Measurements from ENCODE around the gene ARHGAP18.

Gene ARHGAP18

DNA sequence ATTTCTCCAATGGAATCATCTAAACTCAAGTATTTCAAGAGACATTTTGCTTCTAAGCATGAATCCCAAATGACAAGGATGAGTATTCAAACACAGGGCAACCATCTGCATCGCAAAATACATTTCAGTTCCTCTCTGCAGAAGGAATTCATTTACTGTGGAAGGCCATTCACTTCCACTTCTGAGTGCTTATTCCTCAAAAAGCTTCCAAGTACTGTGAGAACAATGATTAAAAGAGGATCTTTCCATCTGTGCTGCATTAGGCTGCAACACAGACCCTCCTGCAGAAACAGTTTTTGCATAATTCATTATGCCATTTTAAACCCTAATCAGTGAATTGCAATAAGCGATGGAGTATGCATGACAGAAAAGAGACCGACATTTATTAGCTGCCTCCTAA is 52.5 kb downstream of the ARHGAP18 start:
- Histone ChIP-seq H3K36me3 (no peaks in the 10 kb centered on the region), H3K4me3 (ENCODE audit: low read depth, low read length) (no peak overlapping the region), H3K9me3 (ENCODE audit: severe bottlenecking) (no peaks in the 10 kb centered on the region), H3K27me3 (ENCODE audit: insufficient read depth, low read depth, severe bottlenecking) (no peaks in the 10 kb centered on the region), H3K27ac (no peak overlapping the region)
- TF ChIP-seq, protein P1, sequence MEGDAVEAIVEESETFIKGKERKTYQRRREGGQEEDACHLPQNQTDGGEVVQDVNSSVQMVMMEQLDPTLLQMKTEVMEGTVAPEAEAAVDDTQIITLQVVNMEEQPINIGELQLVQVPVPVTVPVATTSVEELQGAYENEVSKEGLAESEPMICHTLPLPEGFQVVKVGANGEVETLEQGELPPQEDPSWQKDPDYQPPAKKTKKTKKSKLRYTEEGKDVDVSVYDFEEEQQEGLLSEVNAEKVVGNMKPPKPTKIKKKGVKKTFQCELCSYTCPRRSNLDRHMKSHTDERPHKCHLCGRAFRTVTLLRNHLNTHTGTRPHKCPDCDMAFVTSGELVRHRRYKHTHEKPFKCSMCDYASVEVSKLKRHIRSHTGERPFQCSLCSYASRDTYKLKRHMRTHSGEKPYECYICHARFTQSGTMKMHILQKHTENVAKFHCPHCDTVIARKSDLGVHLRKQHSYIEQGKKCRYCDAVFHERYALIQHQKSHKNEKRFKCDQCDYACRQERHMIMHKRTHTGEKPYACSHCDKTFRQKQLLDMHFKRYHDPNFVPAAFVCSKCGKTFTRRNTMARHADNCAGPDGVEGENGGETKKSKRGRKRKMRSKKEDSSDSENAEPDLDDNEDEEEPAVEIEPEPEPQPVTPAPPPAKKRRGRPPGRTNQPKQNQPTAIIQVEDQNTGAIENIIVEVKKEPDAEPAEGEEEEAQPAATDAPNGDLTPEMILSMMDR (IDR thresholded peaks at IDR 0.05; ENCODE audit: low read depth, low read length) = no peak
- DNase-seq = no peak

DNA sequence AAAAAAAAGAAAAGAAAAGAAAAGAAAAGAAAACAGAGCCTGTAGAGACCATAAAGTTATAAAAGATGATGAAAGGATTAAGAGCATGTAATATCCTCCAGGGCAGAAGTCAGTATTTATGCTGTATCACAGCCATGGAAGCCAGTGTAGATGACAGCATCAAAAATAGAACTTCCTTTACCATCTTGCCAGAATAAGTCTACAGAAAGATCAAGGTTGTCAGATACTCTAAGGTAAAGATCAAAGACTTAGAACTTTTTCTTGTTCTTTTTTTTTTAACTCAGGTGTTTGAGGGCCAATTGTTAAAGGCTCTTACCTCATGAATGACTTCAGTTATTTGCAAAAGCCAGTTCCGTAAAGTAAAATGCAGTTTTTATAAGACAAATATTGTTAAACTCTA is 54.6 kb downstream of the ARHGAP18 start:
- Histone ChIP-seq H3K9me3 (ENCODE audit: severe bottlenecking) (no peaks in the 10 kb centered on the region), H3K36me3 (no peaks in the 10 kb centered on the region)

DNA sequence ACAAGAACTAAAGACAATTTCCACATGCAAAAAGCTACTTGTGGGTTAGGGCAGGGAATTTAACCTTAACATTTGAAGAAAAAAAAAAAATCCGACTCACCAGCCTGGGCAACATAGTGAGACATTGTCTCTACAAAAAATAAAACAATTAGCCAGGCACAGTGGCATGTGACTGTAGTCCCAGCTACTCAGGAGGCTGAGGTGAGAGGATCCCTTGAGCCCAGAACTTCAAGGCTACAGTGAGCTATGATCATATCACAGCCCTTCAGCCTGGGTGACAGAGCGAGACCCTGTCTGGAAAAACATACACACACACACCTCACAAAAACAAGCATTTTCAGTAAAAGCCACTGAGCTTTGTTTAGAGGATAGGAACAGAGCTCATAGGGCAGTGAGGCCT is 56.2 kb downstream of the ARHGAP18 start:
- no peaks in the 10 kb centered on the region for H3K9me3 ChIP-seq (ENCODE audit: severe bottlenecking)
- H3K4me3 ChIP-seq (ENCODE audit: low read depth, low read length) = no peak overlapping the region
- H3K27me3 ChIP-seq (ENCODE audit: insufficient read depth, low read depth, severe bottlenecking) = no peaks in the 10 kb centered on the region
- no peaks in the 10 kb centered on the region for H3K36me3 ChIP-seq
- H3K27ac ChIP-seq = no peak overlapping the region
- TF ChIP-seq, protein P1 (IDR thresholded peaks at IDR 0.05; ENCODE audit: low read depth, low read length) = no peak
- no peak for DNase-seq

More for the DNA sequence above, 54.6 kb downstream of the ARHGAP18 start:
- no peak for DNase-seq
- no peak overlapping the region for H3K27ac ChIP-seq
- H3K4me3 ChIP-seq (ENCODE audit: low read depth, low read length) = no peak overlapping the region
- no peaks in the 10 kb centered on the region for H3K27me3 ChIP-seq (ENCODE audit: insufficient read depth, low read depth, severe bottlenecking)
- TF ChIP-seq, protein P1 (IDR thresholded peaks at IDR 0.05; ENCODE audit: low read depth, low read length) = no peak

DNA sequence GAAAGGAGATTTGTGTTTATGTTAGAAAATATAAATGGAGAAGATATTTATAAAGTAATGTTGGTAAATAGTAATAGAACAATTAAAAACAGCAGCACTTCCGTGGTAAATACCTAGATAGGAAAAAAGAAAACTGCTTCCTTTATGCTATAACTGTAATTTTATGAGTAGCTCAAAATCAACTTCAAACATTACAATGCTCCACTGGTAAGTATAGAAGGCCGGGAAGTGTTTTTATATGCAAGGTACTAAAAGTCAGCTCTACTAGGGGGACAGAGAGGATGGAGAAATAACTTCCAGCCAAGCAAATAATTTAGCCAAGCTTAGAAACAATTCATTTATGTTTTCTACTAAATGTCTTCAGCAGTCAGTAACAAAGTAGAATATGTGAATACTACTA is 56.7 kb downstream of the ARHGAP18 start:
- no peaks in the 10 kb centered on the region for H3K9me3 ChIP-seq (ENCODE audit: severe bottlenecking)
- TF ChIP-seq, protein P1 (IDR thresholded peaks at IDR 0.05; ENCODE audit: low read depth, low read length) = no peak
- DNase-seq = no peak
- no peak overlapping the region for H3K4me3 ChIP-seq (ENCODE audit: low read depth, low read length)
- H3K36me3 ChIP-seq = no peaks in the 10 kb centered on the region
- H3K27ac ChIP-seq = no peak overlapping the region
- H3K27me3 ChIP-seq (ENCODE audit: insufficient read depth, low read depth, severe bottlenecking) = no peaks in the 10 kb centered on the region

DNA sequence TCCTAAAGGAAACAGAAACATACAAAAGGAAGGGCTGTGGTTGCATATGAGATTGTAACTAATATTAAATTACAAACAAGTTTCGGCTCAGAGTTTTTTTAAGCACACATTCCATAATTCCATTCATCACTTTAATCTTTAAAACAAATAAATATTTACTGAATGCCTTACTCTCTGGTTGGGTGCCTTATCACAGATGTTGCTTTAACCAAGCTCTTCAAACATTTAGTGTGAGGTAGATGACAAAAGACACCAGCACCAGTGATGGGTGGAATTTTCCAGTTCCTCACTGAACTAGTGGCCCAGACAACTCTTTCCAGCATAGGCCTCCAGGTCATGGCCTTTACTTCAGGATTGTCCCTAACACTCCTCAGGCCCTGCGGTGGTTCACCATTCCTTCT is 58.7 kb downstream of the ARHGAP18 start:
- TF ChIP-seq, protein P1 (IDR thresholded peaks at IDR 0.05; ENCODE audit: low read depth, low read length) = no peak
- Histone ChIP-seq H3K27me3 (ENCODE audit: insufficient read depth, low read depth, severe bottlenecking) (no peaks in the 10 kb centered on the region), H3K36me3 (no peaks in the 10 kb centered on the region), H3K27ac (no peak overlapping the region), H3K4me3 (ENCODE audit: low read depth, low read length) (no peak overlapping the region), H3K9me3 (ENCODE audit: severe bottlenecking) (no peaks in the 10 kb centered on the region)
- DNase-seq = no peak

DNA sequence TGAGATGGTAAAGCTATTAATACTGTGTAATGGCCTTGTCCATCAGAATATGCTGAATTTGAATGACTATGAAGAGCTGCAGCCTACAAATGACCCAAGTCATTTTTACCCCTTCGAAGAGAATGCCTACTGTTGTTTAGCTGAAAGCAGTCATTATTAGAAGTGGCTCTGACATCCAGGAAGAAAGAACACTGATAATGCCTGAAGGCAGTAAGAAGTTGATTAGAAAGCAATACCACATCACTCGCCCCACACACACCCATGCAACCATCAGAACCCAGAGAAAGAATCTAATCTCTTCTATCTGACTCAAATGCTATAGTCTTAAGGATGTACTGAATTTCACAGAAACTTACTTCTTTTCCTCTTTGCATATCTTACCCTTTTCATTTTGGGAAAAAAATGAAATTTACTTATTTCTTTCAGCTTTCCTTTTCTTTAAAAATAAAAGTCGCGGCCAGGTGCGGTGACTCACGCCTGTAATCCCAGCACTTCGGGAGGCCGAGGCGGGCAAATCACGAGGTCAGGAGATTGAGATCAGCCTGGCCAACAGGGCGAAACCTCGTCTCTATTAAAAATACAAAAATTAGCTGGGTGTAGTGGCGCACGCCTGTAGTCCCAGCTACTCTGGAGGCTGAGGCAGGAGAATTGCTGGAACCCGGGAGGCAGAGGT is 61.0 kb downstream of the ARHGAP18 start:
- TF ChIP-seq, protein P1 (IDR thresholded peaks at IDR 0.05; ENCODE audit: low read depth, low read length) = no peak
- DNase-seq = no peak

More for the DNA sequence above, 61.0 kb downstream of the ARHGAP18 start:
- Histone ChIP-seq H3K27ac (no peak overlapping the region), H3K27me3 (ENCODE audit: insufficient read depth, low read depth, severe bottlenecking) (no peaks in the 10 kb centered on the region), H3K36me3 (no peaks in the 10 kb centered on the region), H3K4me3 (ENCODE audit: low read depth, low read length) (no peak overlapping the region), H3K9me3 (ENCODE audit: severe bottlenecking) (no peaks in the 10 kb centered on the region)

Measured in WERI-Rb-1 (cell line).